ENCODE data around the gene LETM1.

The LETM1 gene

GRCh38 chr4:1808396-1808795, 47.6 kb downstream of the LETM1 start:
- ChIA-PET POLR2A (ENCODE audit: low non-redundant PET) (no interaction called here), CTCF (interaction anchor here (0.8 to 5.8 kb wide), 2 partner anchors 62 to 204 kb away, joined by 3 to 56 read pairs; no protein-coding TSS in a partner anchor)
- peak overlapping the region; percentile 91 for H3K27ac ChIP-seq
- DNase-seq (ENCODE audit: low spot score) = no peak
- no peak for TF ChIP-seq CTCF (conservative IDR thresholded peaks at IDR 0.05; ENCODE audit: low read depth)

GRCh38 chr4:1807332-1807777, 48.6 kb downstream of the LETM1 start:
- ChIA-PET POLR2A (ENCODE audit: low non-redundant PET) (no interaction called here), CTCF (interaction anchor here (1.6 to 5.8 kb wide), 2 partner anchors 59 to 61 kb away, joined by 3 to 56 read pairs; no protein-coding TSS in a partner anchor)
- H3K27ac ChIP-seq = peak overlapping the region; percentile 91
- no peak for DNase-seq (ENCODE audit: low spot score)
- TF ChIP-seq CTCF (conservative IDR thresholded peaks at IDR 0.05; ENCODE audit: low read depth) = no peak

GRCh38 chr4:1806596-1807331, 49.2 kb downstream of the LETM1 start:
- CTCF ChIA-PET = interaction anchor here (1.6 kb wide), 1 partner anchor 59 kb away, joined by 3 read pairs; no protein-coding TSS in a partner anchor
- DNase-seq (ENCODE audit: low spot score) = no peak
- POLR2A ChIA-PET (ENCODE audit: low non-redundant PET) = no interaction called here
- TF ChIP-seq CTCF (conservative IDR thresholded peaks at IDR 0.05; ENCODE audit: low read depth) = no peak
- peak overlapping the region; percentile 91 for H3K27ac ChIP-seq

- TF ChIP-seq CTCF (conservative IDR thresholded peaks at IDR 0.05; ENCODE audit: low read depth) = no peak
- H3K27ac ChIP-seq = peak overlapping the region; percentile 91
- POLR2A ChIA-PET (ENCODE audit: low non-redundant PET) = no interaction called here
- no peak for DNase-seq (ENCODE audit: low spot score)
- CTCF ChIA-PET = interaction anchor here (1.6 kb wide), 1 partner anchor 58 kb away, joined by 3 read pairs; no protein-coding TSS in a partner anchor
Measured at GRCh38 chr4:1806223-1806564, 49.8 kb downstream of the LETM1 start.

- CTCF ChIA-PET = interaction anchor here (1.6 kb wide), 1 partner anchor 58 kb away, joined by 3 read pairs; no protein-coding TSS in a partner anchor
- POLR2A ChIA-PET (ENCODE audit: low non-redundant PET) = no interaction called here
- peak overlapping the region; percentile 91 for H3K27ac ChIP-seq
- no peak for DNase-seq (ENCODE audit: low spot score)
- TF ChIP-seq CTCF (conservative IDR thresholded peaks at IDR 0.05; ENCODE audit: low read depth) = no peak
Measured at GRCh38 chr4:1805493-1806222, 50.3 kb downstream of the LETM1 start.

- ChIA-PET POLR2A (ENCODE audit: low non-redundant PET) (no interaction called here), CTCF (no interaction called here)
- no peak for DNase-seq (ENCODE audit: low spot score)
- TF ChIP-seq CTCF (conservative IDR thresholded peaks at IDR 0.05; ENCODE audit: low read depth) = no peak
- H3K27ac ChIP-seq = peak overlapping the region; percentile 91
Measured at GRCh38 chr4:1804638-1805492, 51.1 kb downstream of the LETM1 start.

Measured in RWPE1 (cell line).